ENCODE results near the gene NHLRC4. TPM values are rescaled to one million over a fixed set of nuclear protein-coding genes. Genes with fewer than 3 reads are reported as not detected.

Gene NHLRC4
- total and polyA plus RNA-seq, 2 of the 13 experiments (the other 11 are each of a cell fraction or from before 2014, with no cell fraction given), result 0.40 to 0.59 TPM

- TF ChIP-seq DZIP1 (CRISPR knock-in tag; IDR thresholded peaks at IDR 0.05) (no peak), ZNF264 (CRISPR knock-in tag; IDR thresholded peaks at IDR 0.05) (no peak), ZC3H13 (CRISPR knock-in tag; IDR thresholded peaks at IDR 0.05) (no peak), PITX1 (CRISPR knock-in tag; IDR thresholded peaks at IDR 0.05) (peak; percentile 29; the same call in 1 of the 2 replicates), IRF9 (CRISPR knock-in tag; IDR thresholded peaks at IDR 0.05; ENCODE audit: borderline replicate concordance) (peak; percentile 24; the same call in 1 of the 2 replicates), ZNF207 (IDR thresholded peaks at IDR 0.05; ENCODE audit: borderline replicate concordance) (no peak), ZNF772 (CRISPR knock-in tag; IDR thresholded peaks at IDR 0.05) (no peak), HINFP (CRISPR knock-in tag; IDR thresholded peaks at IDR 0.05; ENCODE audit: low read depth) (no peak), ZNF768 (CRISPR knock-in tag; IDR thresholded peaks at IDR 0.05) (peak; percentile 37; the same call in 1 of the 2 replicates), ZNF775 (CRISPR knock-in tag; IDR thresholded peaks at IDR 0.05; ENCODE audit: borderline replicate concordance) (no peak), FOXO4 (CRISPR knock-in tag; conservative IDR thresholded peaks at IDR 0.05) (no peak), SPEN (CRISPR knock-in tag; IDR thresholded peaks at IDR 0.05; ENCODE audit: low read depth) (0 out of 2 replicates have a peak, but pooled peaks have one; percentile 19), HDAC6 (IDR thresholded peaks at IDR 0.05; ENCODE audit: low read depth, low read length) (no peak), ZSCAN20 (CRISPR knock-in tag; IDR thresholded peaks at IDR 0.05; ENCODE audit: borderline replicate concordance) (no peak), ZNF747 (CRISPR knock-in tag; IDR thresholded peaks at IDR 0.05; ENCODE audit: borderline replicate concordance) (no peak), ZNF703 (CRISPR knock-in tag; IDR thresholded peaks at IDR 0.05; ENCODE audit: borderline replicate concordance) (0 out of 2 replicates have a peak, but pooled peaks have one; percentile 53), MNT (IDR thresholded peaks at IDR 0.05) (no peak)
- TF ChIP-seq, protein P1, sequence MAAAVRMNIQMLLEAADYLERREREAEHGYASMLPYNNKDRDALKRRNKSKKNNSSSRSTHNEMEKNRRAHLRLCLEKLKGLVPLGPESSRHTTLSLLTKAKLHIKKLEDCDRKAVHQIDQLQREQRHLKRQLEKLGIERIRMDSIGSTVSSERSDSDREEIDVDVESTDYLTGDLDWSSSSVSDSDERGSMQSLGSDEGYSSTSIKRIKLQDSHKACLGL (CRISPR knock-in tag; IDR thresholded peaks at IDR 0.05), result peak; percentile 39; the same call in 1 of the 2 replicates
- TF ChIP-seq, protein P2, sequence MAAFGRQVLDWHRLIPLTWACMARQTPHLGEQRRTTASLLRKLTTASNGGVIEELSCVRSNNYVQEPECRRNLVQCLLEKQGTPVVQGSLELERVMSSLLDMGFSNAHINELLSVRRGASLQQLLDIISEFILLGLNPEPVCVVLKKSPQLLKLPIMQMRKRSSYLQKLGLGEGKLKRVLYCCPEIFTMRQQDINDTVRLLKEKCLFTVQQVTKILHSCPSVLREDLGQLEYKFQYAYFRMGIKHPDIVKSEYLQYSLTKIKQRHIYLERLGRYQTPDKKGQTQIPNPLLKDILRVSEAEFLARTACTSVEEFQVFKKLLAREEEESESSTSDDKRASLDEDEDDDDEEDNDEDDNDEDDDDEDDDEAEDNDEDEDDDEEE (CRISPR knock-in tag; IDR thresholded peaks at IDR 0.05), result peak; percentile 36; the same call in 1 of the 2 replicates
Measured at GRCh38 chr16:590188-590814, 23.5 kb downstream of the NHLRC4 start (continued).
